NCI-H526 treated with DMSO at 0.1 percent for 48 hours (cell line): Measurements from ENCODE around the gene PDYN.

Experiments
- DNase-seq: peaks from one replicate; lab custom pipeline; 2025; lab: John Stamatoyannopoulos, UW

PDYN gene

GRCh38 chr20:1951436-1952115, 42.3 kb downstream of the PDYN start:
- DNase-seq, result no peak

- DNase-seq, result no peak
These were observed 43.0 kb downstream of the PDYN start for GRCh38 chr20:1950836-1951235.

GRCh38 chr20:1949347-1950100, 44.3 kb downstream of the PDYN start:
- no peak for DNase-seq

- DNase-seq, result no peak
These were observed 46.4 kb downstream of the PDYN start for GRCh38 chr20:1947535-1947846.

GRCh38 chr20:1946762-1947534, 46.9 kb downstream of the PDYN start:
- DNase-seq, result no peak

- no peak for DNase-seq
These were observed 47.5 kb downstream of the PDYN start for GRCh38 chr20:1946442-1946761.

- no peak for DNase-seq
These were observed 48.2 kb downstream of the PDYN start for GRCh38 chr20:1945660-1946059.

GRCh38 chr20:1945134-1945618, 48.7 kb downstream of the PDYN start:
- no peak for DNase-seq

GRCh38 chr20:1944345-1945091, 49.3 kb downstream of the PDYN start:
- no peak for DNase-seq

GRCh38 chr20:1943275-1944002, 50.4 kb downstream of the PDYN start:
- no peak for DNase-seq

- no peak for DNase-seq
These were observed 51.2 kb downstream of the PDYN start for GRCh38 chr20:1942486-1943274.

GRCh38 chr20:1942061-1942460, 51.8 kb downstream of the PDYN start:
- DNase-seq, result no peak

GRCh38 chr20:1941226-1941625, 52.6 kb downstream of the PDYN start:
- DNase-seq, result no peak

GRCh38 chr20:1940581-1940980, 53.3 kb downstream of the PDYN start:
- no peak for DNase-seq

GRCh38 chr20:1939270-1939595, 54.6 kb downstream of the PDYN start:
- no peak for DNase-seq

- no peak for DNase-seq
These were observed 55.2 kb downstream of the PDYN start for GRCh38 chr20:1938464-1939269.

GRCh38 chr20:1937316-1937976, 56.4 kb downstream of the PDYN start:
- no peak for DNase-seq

- no peak for DNase-seq
These were observed 58.0 kb downstream of the PDYN start for GRCh38 chr20:1935696-1936366.
